Calu3 (cell line): Measurements from ENCODE around the gene PDHX. TPM values are rescaled to one million over a fixed set of nuclear protein-coding genes. Genes with fewer than 3 reads are reported as not detected.
A peak's percentile ranks its signal among the peaks of the same experiment; 100 is the strongest.

Experiments
- BruUV-seq: library from RNA; stranded (reverse); fragments of 400-500 nt; replicated peaks from 2 replicates; lab custom pipeline; 2021; lab: Mats Ljungman, UMichigan
- CTCF ChIA-PET: fragments of 300-600 bp; sonication (Branson Sonifier 250); formaldehyde crosslinking; loops from one replicate; lab custom pipeline; 2022; ENCODE audit warnings: antibody characterized with exemption; lab: Charles Lee
- DNase-seq: peaks from one replicate; pipeline ENCODE4 v3.0.0; 2022
- H3K27ac Mint-ChIP-seq: one replicate; pipeline ENCODE4 v1.8.0; 2022; ENCODE audit warnings: mixed read lengths; ENCODE audit not compliant: unreplicated experiment
- H3K27me3 Mint-ChIP-seq: one replicate; pipeline ENCODE4 v1.8.0; 2022; ENCODE audit warnings: mixed read lengths; ENCODE audit not compliant: unreplicated experiment
- H3K36me3 Mint-ChIP-seq: one replicate; pipeline ENCODE4 v1.8.0; 2022; ENCODE audit warnings: mild to moderate bottlenecking, moderate library complexity, mixed read lengths; ENCODE audit not compliant: insufficient read depth, unreplicated experiment
- H3K4me1 Mint-ChIP-seq: one replicate; pipeline ENCODE4 v1.8.0; 2022; ENCODE audit warnings: mild to moderate bottlenecking, low read depth, mixed read lengths; ENCODE audit not compliant: unreplicated experiment
- H3K4me3 Mint-ChIP-seq: one replicate; pipeline ENCODE4 v1.8.0; 2022; ENCODE audit warnings: mild to moderate bottlenecking, low read depth, moderate library complexity, mixed read lengths; ENCODE audit not compliant: unreplicated experiment
- H3K9me3 Mint-ChIP-seq: one replicate; pipeline ENCODE4 v1.8.0; 2022; ENCODE audit warnings: low read depth, mixed read lengths; ENCODE audit not compliant: unreplicated experiment
- intact Hi-C: fragments of 100-400 bp; cut with micrococcal nuclease; formaldehyde crosslinking; loops from one replicate; pipeline ENCODE4 v1.10.0; 2022; ENCODE audit not compliant: unreplicated experiment
- total RNA-seq: library from RNA; stranded (reverse); gene quantifications from 2 replicates; pipeline ENCODE4 v1.2.3, GENCODE V29; 2022
- TF ChIP-seq, protein P1 (sequence below): fragments of 200-600 bp; IDR thresholded peaks from one replicate; pipeline ENCODE4 v1.8.0; 2022; ENCODE audit warnings: antibody characterized with exemption; ENCODE audit not compliant: unreplicated experiment

The PDHX gene
- total RNA-seq, 1 experiment from 2014 or later: 47.6 TPM

DNA sequence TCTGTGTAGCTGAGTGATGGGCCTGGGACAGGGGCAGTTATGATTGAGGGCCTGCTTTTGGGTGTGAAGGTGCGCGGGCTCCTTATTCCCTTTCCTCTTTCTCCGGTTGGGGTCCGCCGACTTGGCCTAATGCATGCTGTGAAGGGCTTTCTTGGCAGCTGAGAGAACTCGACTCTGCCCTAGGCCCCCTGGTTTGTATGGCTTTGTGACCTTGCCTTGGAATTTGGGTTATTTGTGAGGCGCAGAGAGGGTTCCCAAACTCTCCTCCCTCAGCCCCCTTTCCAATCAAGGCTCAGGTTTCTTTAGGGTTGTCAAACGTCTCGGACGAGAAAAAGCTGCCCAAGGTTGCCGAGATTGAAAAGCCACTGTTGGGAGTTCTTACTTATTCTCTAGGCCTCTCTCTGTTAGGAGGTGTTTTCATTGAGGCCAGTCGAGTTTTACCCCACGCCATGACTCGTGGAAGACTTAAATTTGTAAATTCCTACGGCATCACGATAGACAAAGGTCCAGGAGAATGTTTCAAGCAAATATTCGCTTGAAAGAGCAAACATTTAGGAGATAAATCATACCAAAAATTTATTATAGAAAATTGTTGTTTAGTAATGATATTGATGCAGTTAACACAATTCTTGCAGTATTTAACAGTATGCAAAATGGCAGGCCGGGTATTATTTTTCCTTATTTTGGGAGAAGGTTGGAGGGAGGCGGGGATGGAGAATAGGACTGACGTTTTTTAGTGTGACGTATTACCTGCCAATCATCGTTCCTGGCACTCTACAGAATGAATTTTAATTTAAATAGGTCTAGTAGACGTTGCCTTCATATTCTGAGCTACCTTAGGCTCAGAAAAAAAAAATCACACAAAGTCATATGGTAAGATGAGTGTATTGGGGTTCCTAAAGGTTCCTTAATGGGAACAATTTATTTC is 689 bp downstream of the PDHX start:
- intact Hi-C loops: no loop called here
- CTCF ChIA-PET: interaction anchor here (0.5 to 1.4 kb wide), 3 partner anchors 8 to 115 kb away, joined by 3 to 5 read pairs (median 5); no protein-coding TSS in a partner anchor
- DNase-seq: no peak
- BruUV-seq: TSS peak; percentile 45
- H3K27ac Mint-ChIP-seq: peak overlapping the region; percentile 81
- H3K36me3 Mint-ChIP-seq: peaks cover 32% of the 10 kb centered on the region
- H3K4me1 Mint-ChIP-seq: peaks cover 12% of the 10 kb centered on the region
- TF ChIP-seq, protein P1, sequence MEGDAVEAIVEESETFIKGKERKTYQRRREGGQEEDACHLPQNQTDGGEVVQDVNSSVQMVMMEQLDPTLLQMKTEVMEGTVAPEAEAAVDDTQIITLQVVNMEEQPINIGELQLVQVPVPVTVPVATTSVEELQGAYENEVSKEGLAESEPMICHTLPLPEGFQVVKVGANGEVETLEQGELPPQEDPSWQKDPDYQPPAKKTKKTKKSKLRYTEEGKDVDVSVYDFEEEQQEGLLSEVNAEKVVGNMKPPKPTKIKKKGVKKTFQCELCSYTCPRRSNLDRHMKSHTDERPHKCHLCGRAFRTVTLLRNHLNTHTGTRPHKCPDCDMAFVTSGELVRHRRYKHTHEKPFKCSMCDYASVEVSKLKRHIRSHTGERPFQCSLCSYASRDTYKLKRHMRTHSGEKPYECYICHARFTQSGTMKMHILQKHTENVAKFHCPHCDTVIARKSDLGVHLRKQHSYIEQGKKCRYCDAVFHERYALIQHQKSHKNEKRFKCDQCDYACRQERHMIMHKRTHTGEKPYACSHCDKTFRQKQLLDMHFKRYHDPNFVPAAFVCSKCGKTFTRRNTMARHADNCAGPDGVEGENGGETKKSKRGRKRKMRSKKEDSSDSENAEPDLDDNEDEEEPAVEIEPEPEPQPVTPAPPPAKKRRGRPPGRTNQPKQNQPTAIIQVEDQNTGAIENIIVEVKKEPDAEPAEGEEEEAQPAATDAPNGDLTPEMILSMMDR: no peak
- no peaks in the 10 kb centered on the region for H3K27me3 Mint-ChIP-seq
- H3K9me3 Mint-ChIP-seq: peaks cover 4% of the 10 kb centered on the region
- H3K4me3 Mint-ChIP-seq: peak overlapping the region; percentile 98

DNA sequence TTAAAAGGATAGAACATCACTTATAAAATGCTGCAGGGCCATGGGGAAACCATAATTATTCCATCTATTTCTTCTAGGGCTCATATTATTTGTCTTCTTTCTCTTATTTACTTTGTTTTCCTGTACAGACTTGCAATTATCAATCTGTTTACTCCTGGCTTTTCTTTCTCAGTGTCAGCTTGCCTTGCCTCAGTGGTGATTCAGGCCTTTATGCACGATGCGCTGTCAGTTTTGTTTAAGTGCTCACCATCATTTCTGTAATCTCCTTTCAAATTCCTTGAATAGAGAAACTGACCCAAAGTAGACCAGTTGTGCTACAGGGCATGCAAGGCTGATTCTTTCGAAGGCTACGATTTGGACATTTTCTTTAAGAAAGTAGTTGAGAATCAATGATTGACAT is 4.7 kb downstream of the PDHX start:
- Mint-ChIP-seq H3K4me3 (no peak overlapping the region), H3K4me1 (peaks cover 21% of the 10 kb centered on the region), H3K27ac (no peak overlapping the region), H3K9me3 (no peaks in the 10 kb centered on the region), H3K36me3 (peaks cover 21% of the 10 kb centered on the region), H3K27me3 (no peaks in the 10 kb centered on the region)
- intact Hi-C loops: no loop called here
- CTCF ChIA-PET: no interaction called here
- TF ChIP-seq, protein P1: no peak
- BruUV-seq: no TSS peak
- DNase-seq: no peak

DNA sequence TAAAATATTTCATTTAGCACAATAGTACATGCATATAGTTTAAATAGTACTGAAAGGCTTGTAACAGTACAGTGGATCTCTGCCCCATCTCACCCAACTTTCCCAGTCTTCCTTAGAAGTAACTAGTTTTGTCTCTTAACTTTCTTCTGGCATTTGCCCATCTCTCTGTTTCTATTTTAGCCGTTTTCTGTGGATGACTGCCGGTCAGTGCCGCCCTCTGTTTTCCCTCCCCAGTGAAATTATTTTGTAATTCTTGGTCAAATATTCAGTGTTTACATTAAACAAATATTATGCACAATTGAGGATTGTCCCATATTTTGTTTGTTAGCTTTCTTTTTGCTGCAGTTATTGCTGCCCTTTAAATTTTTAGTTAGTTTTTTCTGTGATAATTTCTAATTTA is 8.3 kb downstream of the PDHX start:
- H3K4me1 Mint-ChIP-seq: peaks cover 37% of the 10 kb centered on the region

DNA sequence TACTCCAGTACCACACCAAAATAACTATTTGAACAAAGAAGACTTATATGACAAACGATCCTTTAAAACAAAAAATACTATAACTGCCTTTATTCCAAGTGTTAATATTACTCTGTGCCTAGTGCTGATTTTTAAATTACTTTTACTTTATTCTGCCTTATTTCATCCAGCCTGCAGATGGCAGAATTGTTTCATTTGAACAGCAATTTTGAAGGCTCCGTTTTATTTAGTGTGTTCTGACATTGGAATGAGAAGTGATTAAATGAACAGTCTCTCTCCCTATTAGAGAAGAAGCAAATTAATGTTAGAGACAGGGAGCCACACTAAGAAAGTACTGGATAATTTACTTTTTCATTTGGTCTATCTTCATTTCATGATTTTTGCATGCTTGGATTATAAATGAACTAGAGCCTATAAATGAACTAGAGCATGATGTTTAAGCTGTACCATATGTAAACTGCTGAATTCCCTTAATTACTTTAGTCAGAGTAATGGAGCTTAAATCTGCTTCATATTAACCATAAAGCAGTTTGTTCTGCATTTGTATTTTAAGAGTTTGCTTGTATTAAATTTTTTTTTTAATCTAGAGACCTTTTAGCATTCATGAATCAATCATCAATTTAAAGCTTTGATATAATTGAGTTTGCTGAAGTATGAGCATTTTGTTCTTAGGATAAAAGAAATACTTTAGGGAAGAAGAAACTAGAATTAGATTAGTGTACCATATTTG is 9.8 kb downstream of the PDHX start:
- Mint-ChIP-seq H3K4me3 (peak overlapping the region; percentile 5), H3K27ac (peak overlapping the region; percentile 38)
- no TSS peak for BruUV-seq

More for the DNA sequence above, 8.3 kb downstream of the PDHX start:
- CTCF ChIA-PET: interaction anchor here (0.7 to 1.4 kb wide), 3 partner anchors 9 to 468 kb away, joined by 3 read pairs; partner anchors contain the start of genes APIP and PDHX
- H3K9me3 Mint-ChIP-seq: no peaks in the 10 kb centered on the region
- intact Hi-C loops: loop anchor here (5.0 kb wide), 4 partner anchors 53 to 563 kb away; no protein-coding TSS in a partner anchor
- TF ChIP-seq, protein P1: no peak
- H3K4me3 Mint-ChIP-seq: no peak overlapping the region
- H3K36me3 Mint-ChIP-seq: no peaks in the 10 kb centered on the region
- H3K27ac Mint-ChIP-seq: no peak overlapping the region
- no peaks in the 10 kb centered on the region for H3K27me3 Mint-ChIP-seq
- BruUV-seq: no TSS peak
- no peak for DNase-seq

More for the DNA sequence above, 9.8 kb downstream of the PDHX start:
- H3K9me3 Mint-ChIP-seq: no peaks in the 10 kb centered on the region
- no peaks in the 10 kb centered on the region for H3K27me3 Mint-ChIP-seq
- DNase-seq: peak; percentile 38
- CTCF ChIA-PET: interaction anchor here (0.7 to 1.4 kb wide), 7 partner anchors 52 to 485 kb away, joined by 3 to 12 read pairs (median 4); no protein-coding TSS in a partner anchor
- no peaks in the 10 kb centered on the region for H3K36me3 Mint-ChIP-seq
- H3K4me1 Mint-ChIP-seq: peaks cover 49% of the 10 kb centered on the region
- intact Hi-C loops: loop anchor here (1.0 to 5.0 kb wide), 5 partner anchors 51 to 561 kb away; no protein-coding TSS in a partner anchor
- TF ChIP-seq, protein P1: peak; percentile 54
